Neural progenitor cell (in vitro differentiated cells): Measurements from ENCODE around the gene GSE1. TPM values are rescaled to one million over a fixed set of nuclear protein-coding genes. Genes with fewer than 3 reads are reported as not detected.
A peak's percentile ranks its signal among the peaks of the same experiment; 100 is the strongest.

Experiments
- DNase-seq: peaks from one replicate; pipeline ENCODE4 v3.0.0-alpha.2; 2016; ENCODE audit warnings: low spot score
- H2AFZ ChIP-seq: fragments of 200-600 bp; sonication (generic); replicated peaks from 2 replicates; pipeline ENCODE4 v1.6.1; 2016; ENCODE audit warnings: antibody characterized with exemption
- H3F3A ChIP-seq: fragments of 200-600 bp; sonication (generic); 2 replicates; pipeline ENCODE4 v1.6.1; 2016; ENCODE audit warnings: antibody characterized with exemption, low read depth
- H3K27ac ChIP-seq: fragments of 200-600 bp; sonication (generic); 2 replicates; pipeline ENCODE4 v1.5.1; 2016; ENCODE audit warnings: mild to moderate bottlenecking
- H3K27me3 ChIP-seq: fragments of 200-600 bp; sonication (generic); 2 replicates; pipeline ENCODE4 v1.6.1; 2016; ENCODE audit warnings: mild to moderate bottlenecking, moderate library complexity
- H3K36me3 ChIP-seq: fragments of 200-600 bp; sonication (generic); 2 replicates; pipeline ENCODE4 v1.5.1; 2016
- H3K4me1 ChIP-seq: fragments of 200-600 bp; sonication (generic); 2 replicates; pipeline ENCODE4 v1.6.1; 2016; ENCODE audit warnings: mixed run types
- H3K4me2 ChIP-seq: fragments of 200-600 bp; sonication (generic); 2 replicates; pipeline ENCODE4 v1.6.1; 2016
- H3K4me3 ChIP-seq: fragments of 200-600 bp; sonication (generic); 2 replicates; pipeline ENCODE4 v1.5.1; 2016
- H3K79me2 ChIP-seq: fragments of 200-600 bp; sonication (generic); 2 replicates; pipeline ENCODE4 v1.6.1; 2016; ENCODE audit warnings: low read depth
- H3K9ac ChIP-seq: fragments of 200-600 bp; sonication (generic); 2 replicates; pipeline ENCODE4 v1.6.1; 2016
- H3K9me3 ChIP-seq: fragments of 200-600 bp; sonication (generic); 2 replicates; pipeline ENCODE4 v1.5.1; 2016; ENCODE audit warnings: low read depth
- H4K20me1 ChIP-seq: fragments of 200-600 bp; sonication (generic); 2 replicates; pipeline ENCODE4 v1.6.1; 2016; ENCODE audit warnings: low read depth
- H3K27ac Mint-ChIP-seq: 3 replicates; pipeline ENCODE4 v1.8.0; 2021; ENCODE audit warnings: mixed read lengths
- H3K27me3 Mint-ChIP-seq: 2 replicates; pipeline ENCODE4 v1.8.0; 2022; ENCODE audit warnings: low read depth, mild to moderate bottlenecking, inconsistent platforms, moderate library complexity, mixed read lengths; ENCODE audit not compliant: insufficient read depth
- H3K36me3 Mint-ChIP-seq: 3 replicates; pipeline ENCODE4 v1.8.0; 2021; ENCODE audit warnings: mixed read lengths
- H3K4me1 Mint-ChIP-seq: 3 replicates; pipeline ENCODE4 v1.8.0; 2021; ENCODE audit warnings: mixed read lengths
- H3K4me3 Mint-ChIP-seq: 3 replicates; pipeline ENCODE4 v1.8.0; 2021; ENCODE audit warnings: mild to moderate bottlenecking, moderate library complexity, mixed read lengths
- H3K9me3 Mint-ChIP-seq: 3 replicates; pipeline ENCODE4 v1.8.0; 2020; ENCODE audit warnings: mixed read lengths
- CTCF ChIP-seq: fragments of 200-600 bp; sonication (generic); IDR thresholded peaks from 2 replicates; pipeline ENCODE4 v1.5.1; 2017; ENCODE audit warnings: antibody characterized with exemption, mild to moderate bottlenecking
- EZH2 ChIP-seq: fragments of 200-600 bp; sonication (generic); IDR thresholded peaks from 2 replicates; pipeline ENCODE4 v1.6.1; 2017; ENCODE audit warnings: antibody characterized with exemption, mild to moderate bottlenecking, moderate library complexity
- EZH2phosphoT487 ChIP-seq: fragments of 200-600 bp; sonication (generic); IDR thresholded peaks from 2 replicates; pipeline ENCODE4 v1.6.1; 2017; ENCODE audit warnings: antibody characterized with exemption
- total RNA-seq: library from RNA; depleted of rRNA; stranded (reverse); fragments of >200 nt; gene quantifications from 2 replicates; pipeline ENCODE4 v1.2.3, GENCODE V29; 2015; ENCODE audit warnings: low replicate concordance

Gene GSE1
- total RNA-seq, 1 donor from 2014 or later = 7.7 TPM

- Histone ChIP-seq H3K4me2 (peak overlapping the region; percentile 71), H3K9ac (no peak overlapping the region), H3F3A (peaks cover 35% of the 10 kb centered on the region), H3K4me3 (no peak overlapping the region), H3K27ac (peak overlapping the region; percentile 51), H3K9me3 (no peaks in the 10 kb centered on the region), H3K79me2 (peaks cover 89% of the 10 kb centered on the region), H3K27me3 (no peaks in the 10 kb centered on the region), H4K20me1 (peaks cover 55% of the 10 kb centered on the region), H3K36me3 (no peaks in the 10 kb centered on the region), H3K4me1 (peaks cover 27% of the 10 kb centered on the region), H2AFZ (no peak overlapping the region)
- Mint-ChIP-seq H3K27me3 (peaks cover 16% of the 10 kb centered on the region), H3K4me3 (peak overlapping the region; percentile 63), H3K36me3 (peaks cover 11% of the 10 kb centered on the region), H3K27ac (no peak overlapping the region), H3K4me1 (peaks cover 46% of the 10 kb centered on the region), H3K9me3 (peaks cover 10% of the 10 kb centered on the region)
- DNase-seq = no peak
- TF ChIP-seq EZH2 (no peak), EZH2phosphoT487 (no peak), CTCF (no peak)
Observed at GRCh38 chr16:85627089-85627488, 14.0 kb downstream of the GSE1 start.

- H2AFZ ChIP-seq = no peak overlapping the region
- no peak overlapping the region for H3K9ac ChIP-seq
- Mint-ChIP-seq H3K36me3 (peaks cover 9% of the 10 kb centered on the region), H3K4me3 (peak overlapping the region; percentile 63), H3K4me1 (peaks cover 42% of the 10 kb centered on the region), H3K27me3 (peaks cover 16% of the 10 kb centered on the region), H3K27ac (no peak overlapping the region), H3K9me3 (peaks cover 8% of the 10 kb centered on the region)
- peaks cover 89% of the 10 kb centered on the region for H3K79me2 ChIP-seq
- no peak for DNase-seq
- no peaks in the 10 kb centered on the region for H3K27me3 ChIP-seq
- peaks cover 55% of the 10 kb centered on the region for H4K20me1 ChIP-seq
- peak overlapping the region; percentile 71 for H3K4me2 ChIP-seq
- no peaks in the 10 kb centered on the region for H3K9me3 ChIP-seq
- H3K4me3 ChIP-seq = no peak overlapping the region
- peak overlapping the region; percentile 51 for H3K27ac ChIP-seq
- H3K4me1 ChIP-seq = peaks cover 27% of the 10 kb centered on the region
- peaks cover 35% of the 10 kb centered on the region for H3F3A ChIP-seq
- no peaks in the 10 kb centered on the region for H3K36me3 ChIP-seq
- TF ChIP-seq EZH2 (no peak), CTCF (no peak), EZH2phosphoT487 (no peak)
Observed at GRCh38 chr16:85627526-85628264, 14.6 kb downstream of the GSE1 start.

- Mint-ChIP-seq H3K27ac (no peak overlapping the region), H3K9me3 (peaks cover 8% of the 10 kb centered on the region), H3K4me3 (no peak overlapping the region), H3K4me1 (peaks cover 39% of the 10 kb centered on the region), H3K36me3 (peaks cover 9% of the 10 kb centered on the region), H3K27me3 (peaks cover 16% of the 10 kb centered on the region)
- peaks cover 85% of the 10 kb centered on the region for H3K79me2 ChIP-seq
- H3K36me3 ChIP-seq = no peaks in the 10 kb centered on the region
- peaks cover 27% of the 10 kb centered on the region for H3K4me1 ChIP-seq
- no peak overlapping the region for H2AFZ ChIP-seq
- peaks cover 50% of the 10 kb centered on the region for H4K20me1 ChIP-seq
- no peak overlapping the region for H3K4me3 ChIP-seq
- H3K4me2 ChIP-seq = peak overlapping the region; percentile 71
- no peak for DNase-seq
- H3F3A ChIP-seq = peaks cover 35% of the 10 kb centered on the region
- H3K9ac ChIP-seq = no peak overlapping the region
- H3K27ac ChIP-seq = no peak overlapping the region
- H3K27me3 ChIP-seq = no peaks in the 10 kb centered on the region
- no peak for TF ChIP-seq EZH2
- no peak for TF ChIP-seq EZH2phosphoT487
- TF ChIP-seq CTCF = no peak
- H3K9me3 ChIP-seq = no peaks in the 10 kb centered on the region
Observed at GRCh38 chr16:85628265-85628556, 15.1 kb downstream of the GSE1 start.
